OCI-LY1 (cell line): ENCODE results near the gene ODAD3.
A peak's percentile ranks its signal among the peaks of the same experiment; 100 is the strongest.

ENCODE experiments used
- CTCF ChIP-seq: fragments of 200-600 bp; sonication (generic), shearing (Covaris generic); IDR thresholded peaks from 2 replicates; pipeline ENCODE4 v1.5.1; 2017; ENCODE audit warnings: mild to moderate bottlenecking, antibody characterized with exemption, low read length, moderate library complexity, mixed read lengths
- EZH2 ChIP-seq: fragments of 200-600 bp; sonication (generic), shearing (Covaris generic); IDR thresholded peaks from 2 replicates; pipeline ENCODE4 v1.8.0; 2017; ENCODE audit warnings: borderline replicate concordance, mixed run types, mild to moderate bottlenecking, antibody characterized with exemption, low read length, moderate library complexity, mixed read lengths

- TF ChIP-seq CTCF (peak; percentile 57), EZH2 (no peak)
Observed at GRCh38 chr19:11378319-11379189, 56.4 kb downstream of the ODAD3 start.
